ENCODE results near the gene PPP1R10.

Gene PPP1R10

DNA sequence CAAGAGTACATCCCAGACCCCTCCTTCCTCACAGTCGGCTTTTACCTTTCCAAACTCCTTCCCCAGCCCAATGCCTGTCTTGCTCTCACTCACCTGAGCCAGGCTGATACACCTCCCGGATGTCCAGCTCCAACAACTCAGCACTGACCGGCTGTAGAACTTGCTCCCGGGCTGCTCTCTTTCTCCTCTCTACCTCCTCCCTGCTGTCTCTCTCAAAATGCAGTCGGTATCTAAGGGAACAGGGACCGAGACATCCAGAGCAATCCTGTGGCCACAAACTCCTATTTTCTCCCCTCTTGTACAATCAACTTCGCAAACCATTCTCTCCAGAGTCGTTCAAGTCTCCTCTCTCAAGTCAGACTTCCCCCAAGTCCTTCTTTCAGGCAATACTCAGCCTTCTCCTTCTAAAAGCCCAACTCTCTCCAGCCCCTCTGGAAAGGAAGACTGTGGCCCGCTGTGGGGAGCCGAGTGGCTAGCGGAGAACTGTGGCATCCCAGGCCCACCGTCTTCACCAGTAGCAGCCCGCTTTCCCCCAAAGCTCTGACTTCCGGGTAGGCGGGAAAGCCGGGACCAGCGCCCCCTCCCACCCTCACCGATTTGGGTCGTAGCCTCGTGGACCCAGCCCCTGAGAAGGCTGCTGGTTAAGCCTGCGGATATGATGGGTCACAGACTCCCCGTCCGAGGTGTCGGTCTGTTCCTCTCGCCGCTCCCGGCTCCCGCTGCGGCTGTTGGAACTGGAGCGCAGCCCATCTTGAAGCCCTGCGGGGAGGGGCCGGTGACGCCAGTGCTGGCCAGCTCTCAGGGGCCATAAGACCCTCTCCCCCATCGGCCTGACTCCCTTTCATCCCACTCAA lies 61.9 kb downstream of the PPP1R10 start:
- no peak for DNase-seq

DNA sequence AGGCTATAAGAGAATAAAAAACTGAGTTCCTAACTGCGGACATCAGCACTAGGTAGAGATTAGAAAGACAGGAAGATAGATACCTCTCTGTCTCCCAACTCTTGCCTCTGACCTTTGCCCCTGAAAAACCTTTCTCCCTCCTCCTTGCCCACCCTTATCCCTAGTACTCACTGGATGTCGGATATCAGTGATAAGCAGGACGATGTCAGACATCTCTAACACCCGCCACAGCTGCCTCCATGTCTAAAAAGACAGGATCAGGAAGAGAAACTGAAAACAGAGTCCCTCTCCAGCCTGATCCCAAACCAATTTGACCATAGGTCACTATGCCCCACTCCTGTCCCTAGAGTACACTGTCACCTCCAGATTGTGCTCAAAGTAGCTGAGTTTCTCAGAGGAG lies 62.6 kb downstream of the PPP1R10 start:
- no peak for DNase-seq
